Measurements from ENCODE around the gene DNAH17.

DNAH17 gene

DNA sequence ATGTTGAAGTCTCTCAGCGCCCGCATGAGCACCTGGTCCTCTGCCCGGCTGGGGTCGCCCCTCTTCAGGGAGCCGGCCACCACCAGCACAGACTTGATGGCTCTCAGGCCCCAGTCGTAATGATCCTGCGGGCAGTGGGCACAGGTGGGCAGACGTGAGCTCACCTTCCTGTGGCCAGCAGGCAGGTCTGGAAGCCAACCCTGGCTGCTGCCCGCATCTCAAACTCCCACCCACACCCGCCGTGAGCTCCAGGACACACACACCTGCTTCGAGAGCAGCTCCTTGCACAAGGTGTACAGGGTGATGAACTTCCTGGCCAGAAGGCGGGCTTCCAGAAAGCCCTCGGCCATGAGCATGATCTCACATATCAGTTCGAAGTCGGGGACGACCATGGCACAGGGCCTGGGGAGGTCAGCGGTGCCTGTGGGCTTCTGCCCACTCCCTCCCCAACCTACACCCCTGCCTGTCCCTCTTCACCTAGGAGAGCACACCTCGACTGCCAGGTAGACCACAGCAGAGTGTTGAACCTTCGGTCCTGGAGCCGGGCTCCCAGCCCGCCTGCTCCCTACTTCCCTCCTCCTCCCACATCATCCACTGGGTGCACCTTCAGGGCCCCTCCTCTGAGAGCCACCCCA lies 82.4 kb downstream of the DNAH17 start:
- DNase-seq (ENCODE audit: low read depth in 2 of 2), result no peak

DNA sequence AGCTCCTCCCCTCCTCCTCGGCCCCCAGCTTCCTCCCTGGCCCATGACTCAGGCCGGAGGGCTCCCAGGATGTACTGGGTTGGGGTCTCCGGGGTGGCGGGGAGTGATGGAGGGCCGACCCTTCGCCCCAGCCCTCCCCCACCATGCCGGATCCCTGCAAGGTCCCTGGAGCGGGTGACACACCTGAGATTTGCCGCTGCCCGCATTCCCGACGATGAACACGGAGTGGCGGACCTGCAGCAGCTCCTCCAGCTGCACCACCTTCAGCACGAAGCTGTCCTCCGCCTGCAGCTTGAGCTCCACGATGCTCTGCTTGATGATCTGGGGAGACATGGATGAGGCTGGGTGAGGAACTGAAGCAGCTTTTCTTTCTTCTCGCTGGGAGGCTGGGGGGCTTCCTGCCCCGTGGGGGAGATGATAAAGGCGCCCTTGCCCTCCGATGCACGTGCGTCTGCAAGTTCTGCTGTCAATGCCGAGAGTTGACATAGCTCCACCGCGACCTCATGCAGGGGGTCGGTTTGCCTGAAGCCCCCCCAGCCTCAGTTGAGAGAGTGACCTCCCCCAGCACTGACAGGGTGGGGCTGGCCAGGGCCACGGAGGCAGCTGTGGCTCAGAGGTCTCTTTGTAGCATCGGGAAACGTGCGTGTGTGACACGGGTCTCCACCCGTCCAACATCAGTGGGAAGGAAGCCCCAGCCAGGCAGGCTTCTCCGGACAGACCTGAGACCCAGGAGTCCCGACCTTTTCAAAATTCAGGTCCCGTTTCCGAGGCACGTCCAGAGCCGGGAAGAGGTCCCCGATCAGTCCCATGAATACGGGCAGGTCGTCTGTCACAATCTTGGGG lies 83.1 kb downstream of the DNAH17 start:
- no peak for DNase-seq (ENCODE audit: low read depth in 2 of 2)

DNA sequence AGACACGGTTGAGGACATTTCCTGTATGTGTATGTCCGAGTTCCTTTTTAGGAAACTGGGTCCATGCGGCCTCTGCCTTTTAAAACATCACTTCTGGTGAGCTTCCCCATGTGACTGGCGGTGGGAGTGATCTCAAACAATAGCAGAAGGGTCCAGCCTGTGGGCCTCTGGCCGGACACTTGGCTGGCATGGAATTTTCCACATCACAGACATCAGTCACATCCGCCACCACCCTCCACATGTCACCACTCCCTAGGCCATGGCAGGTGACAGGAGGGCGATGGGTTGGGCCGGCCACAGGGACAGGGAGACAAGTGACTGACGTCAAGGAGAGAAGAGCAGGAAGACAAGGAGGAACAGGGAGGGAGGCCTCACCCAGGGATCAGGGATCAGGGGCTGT lies 83.7 kb downstream of the DNAH17 start:
- DNase-seq (ENCODE audit: low read depth in 2 of 2), result no peak

DNA sequence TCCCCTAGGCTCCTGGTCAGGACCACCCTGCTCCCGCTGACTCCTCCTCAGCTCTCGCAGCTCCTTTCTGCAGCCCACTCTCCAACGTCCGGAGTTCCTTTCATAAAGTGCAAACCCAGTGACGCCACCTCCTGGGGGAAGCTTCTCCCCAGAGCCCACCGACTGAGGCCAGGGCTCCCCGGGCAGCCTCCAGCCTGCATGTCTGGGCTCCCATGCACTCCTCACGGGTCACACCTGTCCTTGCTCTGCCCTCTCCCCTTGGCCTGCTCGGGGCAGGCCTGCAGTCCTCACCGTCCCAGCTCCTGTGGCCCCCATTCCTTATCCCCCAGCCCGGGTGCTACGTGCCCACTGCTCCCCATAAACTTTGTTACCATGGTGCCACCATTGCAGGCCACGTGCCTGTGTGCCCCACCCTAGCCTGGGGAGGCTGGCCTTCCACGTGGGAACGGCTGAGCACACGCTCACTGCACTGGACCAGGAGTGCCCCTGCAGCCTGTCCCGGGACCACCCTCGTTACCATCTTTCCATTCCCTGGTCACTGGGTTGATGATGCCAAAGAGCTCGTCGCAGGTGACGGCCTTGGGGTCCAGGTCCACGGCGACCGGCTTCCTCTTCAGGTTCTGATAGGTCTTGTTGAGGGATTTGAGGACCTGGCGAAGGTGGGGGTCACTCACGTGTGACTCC lies 84.9 kb downstream of the DNAH17 start:
- DNase-seq (ENCODE audit: low read depth in 2 of 2), result no peak

DNA sequence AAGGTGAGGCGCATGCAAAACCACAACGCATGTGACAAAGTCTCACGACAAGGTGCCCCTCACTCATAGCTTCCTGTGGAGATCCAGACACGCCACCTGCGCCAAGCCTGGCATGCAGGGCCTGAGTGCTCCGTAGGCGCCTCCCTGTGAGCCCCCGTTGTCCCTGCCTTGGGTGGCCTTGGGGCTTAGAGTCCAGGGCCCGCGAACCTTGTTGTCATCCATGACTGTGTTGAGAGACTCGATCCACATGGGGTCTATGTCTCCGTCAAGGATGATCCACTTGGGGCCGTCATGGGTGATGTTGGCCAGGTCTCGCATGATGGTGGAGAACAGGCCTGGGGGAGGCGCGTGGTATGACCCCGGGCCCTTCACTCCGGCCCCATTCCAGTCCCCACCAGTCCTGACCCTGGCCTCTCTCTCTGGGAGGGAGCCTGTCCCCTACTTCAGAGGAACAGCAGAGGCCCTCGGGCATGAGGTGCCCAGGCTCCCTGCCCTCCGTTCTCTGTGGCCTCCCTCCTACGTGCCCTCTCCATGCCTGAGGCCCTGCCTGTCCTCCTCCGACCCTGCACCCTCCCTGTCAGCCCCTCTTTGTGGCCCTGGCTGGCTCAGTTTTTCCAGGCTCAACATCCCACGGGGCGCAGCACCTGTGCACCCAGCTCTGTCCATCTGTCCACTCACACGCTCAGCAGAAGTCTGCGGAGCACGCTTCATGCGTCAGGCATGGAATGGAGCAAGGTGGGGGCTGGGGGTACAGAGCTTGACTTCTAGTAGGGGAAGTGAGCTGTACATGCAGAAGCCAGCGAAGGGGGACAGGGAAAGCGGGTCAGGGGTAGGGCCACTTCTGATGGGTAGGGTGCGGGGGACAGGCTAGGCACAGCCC lies 85.7 kb downstream of the DNAH17 start:
- no peak for DNase-seq (ENCODE audit: low read depth in 2 of 2)

DNA sequence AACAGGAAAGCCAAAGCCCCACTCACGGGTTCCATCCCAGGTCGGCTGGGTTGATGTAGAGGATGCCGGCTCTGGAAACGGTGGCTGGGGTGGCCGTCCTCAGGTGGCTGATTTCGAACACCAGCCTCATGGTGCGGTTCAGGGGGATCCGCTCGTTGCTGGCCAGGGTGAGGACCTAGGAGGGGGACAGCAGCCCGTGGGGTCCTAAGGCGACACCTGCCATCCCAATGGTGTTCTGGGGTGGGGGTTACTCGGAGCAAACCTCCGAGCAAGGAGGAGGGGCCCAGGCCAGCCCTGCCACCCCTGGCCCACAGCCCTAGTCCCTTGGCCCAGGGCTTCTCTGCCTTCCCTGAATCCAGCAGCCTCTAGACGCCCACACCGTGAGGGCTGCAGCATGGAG lies 86.5 kb downstream of the DNAH17 start:
- DNase-seq (ENCODE audit: low read depth in 2 of 2), result no peak

DNA sequence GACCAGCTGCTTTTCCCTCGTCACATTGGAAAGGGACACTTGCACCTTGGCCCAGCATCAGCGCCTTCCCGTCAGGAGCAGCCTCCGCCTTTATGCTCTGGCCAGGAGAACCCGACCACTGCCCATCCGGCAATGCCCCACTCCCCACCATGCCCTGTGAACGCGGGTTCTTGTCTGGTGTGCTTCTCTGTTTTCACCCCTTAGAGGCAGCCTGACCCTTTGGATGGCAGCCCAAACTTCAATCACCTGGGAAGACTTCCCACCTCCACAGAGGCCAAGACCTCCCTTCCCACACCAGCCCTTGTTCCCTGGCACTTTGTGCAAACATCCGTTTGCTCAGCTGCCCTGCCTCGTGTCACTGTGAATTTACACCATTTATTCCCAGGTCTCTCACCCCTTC lies 87.0 kb downstream of the DNAH17 start:
- no peak for DNase-seq (ENCODE audit: low read depth in 2 of 2)

DNA sequence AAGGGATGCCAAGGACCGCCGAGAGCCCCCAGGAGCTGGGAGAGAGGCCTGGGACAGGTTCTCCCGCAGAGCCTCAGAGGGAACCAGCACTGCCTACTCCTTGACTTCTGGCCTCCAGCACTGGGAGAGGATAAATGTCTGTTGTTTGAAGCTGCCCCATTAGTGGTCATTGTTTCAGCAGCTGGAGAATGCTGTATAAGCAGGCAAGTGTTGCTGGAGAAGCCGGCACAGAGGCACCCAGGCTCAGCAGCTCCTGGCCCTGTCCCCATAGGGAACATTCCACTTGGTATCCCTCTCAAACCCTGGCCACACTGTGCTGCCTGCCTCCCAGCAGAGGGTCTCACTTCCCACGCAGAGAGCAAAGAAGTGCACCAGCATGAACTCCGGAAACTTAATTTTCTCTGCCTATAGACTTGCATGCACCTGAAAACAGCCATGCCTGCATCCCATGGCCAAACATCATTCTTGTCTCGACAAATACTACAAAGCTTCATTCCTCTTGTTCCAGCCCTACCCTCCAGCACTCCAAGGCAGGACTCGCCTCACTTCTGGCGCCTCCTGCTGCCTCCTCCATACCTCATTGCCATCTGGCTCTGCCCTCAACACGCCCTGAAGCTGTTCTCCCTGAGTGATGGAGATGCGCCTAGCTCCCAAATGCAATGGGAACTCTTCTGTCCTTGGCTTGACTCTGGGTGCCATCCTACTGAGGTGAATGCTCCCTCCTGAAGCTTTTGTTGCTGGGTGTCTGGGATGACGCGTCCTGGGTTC lies 88.1 kb downstream of the DNAH17 start:
- no peak for DNase-seq (ENCODE audit: low read depth in 2 of 2)

DNA sequence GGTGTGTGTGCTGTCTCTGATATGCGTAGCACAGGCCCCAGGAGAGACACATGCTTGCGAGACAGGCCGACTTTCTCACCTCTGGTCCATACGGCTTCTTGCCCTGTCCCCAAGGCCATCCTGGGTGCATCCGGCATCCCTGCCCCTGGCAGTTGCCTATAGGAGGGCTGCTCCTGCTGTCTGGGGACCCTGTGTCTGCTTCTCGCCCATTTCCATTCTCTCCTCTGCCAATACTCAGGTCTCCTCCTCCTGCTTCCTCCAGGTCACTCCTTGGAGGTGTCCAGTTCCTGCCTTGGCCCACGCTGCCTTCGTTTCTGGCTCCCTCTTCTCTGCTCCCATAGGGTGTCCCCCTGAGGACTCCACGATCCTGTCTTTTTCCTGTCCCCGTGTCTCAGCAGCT lies 89.0 kb downstream of the DNAH17 start:
- no peak for DNase-seq (ENCODE audit: low read depth in 2 of 2)

DNA sequence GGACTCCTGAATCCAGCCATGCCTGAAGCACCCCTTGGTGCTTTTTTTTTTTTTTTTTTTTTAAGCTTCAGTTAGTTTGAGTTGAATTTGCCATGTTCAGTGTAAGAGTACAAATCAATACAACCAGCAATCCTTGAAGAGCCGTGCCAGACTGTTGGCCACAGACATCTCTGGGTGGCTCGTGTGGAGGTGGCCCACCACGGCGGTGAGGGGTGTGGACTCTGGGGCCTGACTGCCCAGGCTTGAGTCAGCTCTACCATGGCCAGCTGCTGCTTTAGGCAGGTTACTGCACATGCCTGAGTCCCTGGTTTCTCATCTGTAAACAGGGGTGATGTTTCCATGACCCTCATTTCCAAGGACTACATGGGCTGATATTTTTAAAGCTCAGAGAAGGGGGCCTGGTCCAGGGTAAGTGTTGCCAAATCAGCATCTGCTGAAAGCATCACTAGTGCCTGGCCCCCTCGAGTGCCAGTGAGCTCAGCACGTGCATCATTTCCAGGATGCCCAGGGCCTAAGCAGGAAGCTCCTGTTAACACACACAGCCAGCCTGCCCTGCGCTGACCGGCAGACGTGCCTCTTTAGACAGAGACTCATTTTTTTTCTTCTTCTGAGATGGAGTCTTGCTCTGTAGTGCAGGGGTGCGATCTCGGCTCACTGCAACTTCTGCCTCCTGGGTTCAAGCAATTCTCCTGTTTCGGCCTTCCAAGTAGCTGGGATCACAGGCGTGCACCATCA lies 90.1 kb downstream of the DNAH17 start:
- no peak for DNase-seq (ENCODE audit: low read depth in 2 of 2)

DNA sequence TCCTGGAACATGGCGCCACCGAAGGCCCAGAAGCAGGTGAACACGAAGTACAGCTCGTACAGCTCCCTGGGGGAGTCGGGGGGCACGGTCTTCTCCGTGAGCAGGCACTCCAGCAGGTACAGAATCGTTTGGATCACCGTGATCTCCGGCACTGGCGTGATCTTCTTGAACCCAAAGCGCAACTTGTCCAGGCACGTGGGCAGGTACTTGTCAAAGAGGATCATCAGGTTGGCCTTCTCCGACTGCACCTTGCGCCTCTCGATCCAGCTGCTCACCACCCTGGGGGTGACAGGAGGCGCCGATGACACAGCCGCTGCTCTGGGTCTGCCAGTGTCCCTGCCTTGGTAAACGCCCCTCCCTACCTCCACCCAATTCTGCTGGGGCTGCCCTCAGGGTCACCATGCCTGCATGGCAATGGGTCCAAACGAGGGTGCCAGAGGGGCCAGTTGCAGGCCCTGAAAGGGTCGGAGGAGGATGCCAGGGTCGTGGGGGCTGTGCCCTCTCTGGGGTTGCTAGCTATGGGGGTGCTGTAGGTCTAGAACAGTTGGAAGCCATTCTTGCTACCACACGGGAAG lies 90.9 kb downstream of the DNAH17 start:
- DNase-seq (ENCODE audit: low read depth in 2 of 2), result no peak

DNA sequence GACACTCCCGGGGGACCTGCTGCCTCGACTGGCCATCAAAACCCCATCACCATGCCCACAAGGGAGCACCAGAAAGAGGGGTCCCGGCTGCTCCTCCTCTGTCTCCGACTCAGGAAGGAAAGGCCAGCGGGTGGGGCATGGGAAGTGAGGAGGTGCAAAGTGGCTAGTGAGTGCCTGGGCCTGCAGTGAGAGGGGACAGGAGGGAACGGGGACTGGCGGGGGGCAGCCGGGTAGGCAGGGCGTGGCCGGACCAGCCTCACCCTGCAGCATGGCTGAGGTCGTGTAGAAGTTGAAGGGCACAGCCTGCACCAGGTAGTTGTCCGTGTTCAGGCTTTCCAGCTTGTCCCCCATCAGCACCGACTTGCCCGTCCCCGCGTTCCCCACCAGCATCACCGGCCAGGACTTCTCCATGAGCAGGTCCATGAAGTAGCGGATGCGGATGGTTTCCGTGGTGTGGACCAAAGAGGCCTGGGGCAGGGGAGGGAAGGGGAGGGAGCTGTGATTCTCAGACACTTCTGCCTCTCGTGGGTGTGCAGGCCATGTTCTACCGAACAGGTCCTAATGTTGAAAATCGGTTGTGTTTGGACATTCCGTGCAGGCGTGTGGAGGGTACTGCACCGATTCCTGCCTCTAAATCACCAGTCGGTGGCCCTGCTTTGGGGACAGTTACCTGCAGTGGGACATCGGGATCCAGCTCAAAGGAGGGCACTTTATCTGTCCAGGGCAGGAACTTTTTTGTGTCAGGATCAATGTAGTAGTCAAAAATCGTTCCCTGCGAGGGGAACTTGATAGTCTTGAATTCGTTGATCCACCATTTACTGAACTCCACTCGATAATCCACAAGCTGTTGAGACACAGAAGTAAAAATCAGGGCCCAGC lies 91.7 kb downstream of the DNAH17 start:
- DNase-seq (ENCODE audit: low read depth in 2 of 2), result no peak

DNA sequence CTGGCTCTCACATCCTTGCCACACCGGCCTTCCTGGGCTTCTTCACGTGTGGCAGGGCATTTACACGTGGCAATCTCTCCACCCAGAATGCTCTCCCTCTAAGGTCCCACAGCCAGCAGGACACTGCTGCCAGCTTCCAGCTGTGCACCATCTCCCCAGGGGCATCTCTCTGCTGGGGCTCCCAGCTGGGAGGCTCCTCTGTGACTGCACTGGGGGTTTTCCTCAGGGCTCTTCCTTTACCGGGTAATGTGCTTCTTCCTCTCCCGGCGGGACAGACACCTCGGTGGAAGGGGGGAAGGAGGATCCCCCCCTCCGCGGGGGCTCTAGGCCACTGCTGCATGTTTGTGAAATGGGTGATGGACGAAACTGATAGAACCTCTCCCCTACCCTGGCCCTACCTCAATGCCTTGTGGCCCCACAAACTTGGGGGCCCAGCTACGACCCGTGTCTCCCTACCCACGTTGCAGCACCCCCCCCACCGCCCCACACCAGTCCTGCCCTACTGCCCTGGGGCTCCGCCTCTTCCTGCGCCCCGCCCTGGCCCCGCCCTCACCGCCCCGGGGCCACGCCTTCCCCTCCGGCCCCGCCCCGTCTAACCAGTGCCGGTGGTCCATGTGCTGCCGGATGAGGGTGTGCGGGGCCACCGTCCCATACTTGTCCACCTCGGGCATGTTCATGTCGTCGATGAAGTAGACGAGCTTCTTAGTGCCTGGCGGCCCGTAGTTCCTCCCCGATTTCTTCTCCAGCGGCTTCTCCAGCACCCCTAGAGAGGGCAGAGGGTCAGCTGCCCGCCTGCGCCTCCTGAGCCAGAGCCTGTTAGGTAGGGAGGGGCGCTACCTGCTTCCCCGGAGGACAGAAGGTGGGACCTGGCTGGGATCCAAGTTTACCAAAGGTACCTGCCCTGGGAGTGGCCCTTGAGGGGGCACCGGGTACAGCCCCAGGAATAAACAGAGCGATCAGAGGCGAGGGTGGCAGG lies 92.6 kb downstream of the DNAH17 start:
- DNase-seq (ENCODE audit: low read depth in 2 of 2), result peak in 1 of 2 donors; percentile 37

DNA sequence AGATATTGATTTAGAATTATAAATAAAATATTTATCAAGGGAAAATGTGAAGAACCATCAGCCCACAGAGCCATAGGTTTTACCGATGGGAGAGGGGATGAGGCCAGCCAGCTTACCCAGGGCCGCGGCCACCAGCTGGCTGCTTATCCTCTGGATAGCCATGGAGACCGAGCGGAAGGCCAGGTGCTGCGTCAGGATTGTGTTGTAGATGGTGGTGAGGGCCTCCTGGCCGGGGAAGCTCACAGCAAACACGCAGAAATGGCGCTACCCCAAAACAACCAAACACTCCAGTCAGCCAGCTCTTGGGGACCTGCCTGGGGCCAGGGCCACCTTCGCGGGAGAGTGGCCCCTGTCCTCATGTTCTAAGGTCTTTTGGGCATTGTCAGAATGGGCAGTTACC lies 97.8 kb downstream of the DNAH17 start:
- DNase-seq (ENCODE audit: low read depth in 2 of 2), result no peak

DNA sequence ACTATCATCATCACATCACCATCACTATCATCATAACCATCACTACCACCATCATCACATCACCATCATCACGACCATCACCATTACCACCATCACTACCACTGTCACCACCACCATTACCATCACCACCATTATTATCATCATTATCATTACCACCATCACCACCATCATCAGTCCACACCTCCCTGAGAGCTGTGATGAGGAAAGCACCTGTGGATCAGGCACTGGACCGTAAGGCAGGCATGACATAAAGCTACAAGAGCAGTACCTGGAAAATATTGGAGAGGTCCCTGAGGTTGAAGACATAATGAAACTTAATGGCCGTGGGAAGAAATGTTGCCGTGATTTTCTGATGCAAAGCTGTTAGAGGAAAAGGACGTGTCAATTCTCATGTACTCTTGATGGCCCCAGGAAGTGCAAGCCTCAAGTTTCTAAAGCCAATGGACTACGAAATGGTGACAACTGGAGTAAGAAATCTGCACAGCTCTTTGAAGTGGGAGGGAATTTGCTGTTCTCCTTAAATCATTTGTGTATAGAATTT lies 98.4 kb downstream of the DNAH17 start:
- DNase-seq (ENCODE audit: low read depth in 2 of 2), result no peak

DNA sequence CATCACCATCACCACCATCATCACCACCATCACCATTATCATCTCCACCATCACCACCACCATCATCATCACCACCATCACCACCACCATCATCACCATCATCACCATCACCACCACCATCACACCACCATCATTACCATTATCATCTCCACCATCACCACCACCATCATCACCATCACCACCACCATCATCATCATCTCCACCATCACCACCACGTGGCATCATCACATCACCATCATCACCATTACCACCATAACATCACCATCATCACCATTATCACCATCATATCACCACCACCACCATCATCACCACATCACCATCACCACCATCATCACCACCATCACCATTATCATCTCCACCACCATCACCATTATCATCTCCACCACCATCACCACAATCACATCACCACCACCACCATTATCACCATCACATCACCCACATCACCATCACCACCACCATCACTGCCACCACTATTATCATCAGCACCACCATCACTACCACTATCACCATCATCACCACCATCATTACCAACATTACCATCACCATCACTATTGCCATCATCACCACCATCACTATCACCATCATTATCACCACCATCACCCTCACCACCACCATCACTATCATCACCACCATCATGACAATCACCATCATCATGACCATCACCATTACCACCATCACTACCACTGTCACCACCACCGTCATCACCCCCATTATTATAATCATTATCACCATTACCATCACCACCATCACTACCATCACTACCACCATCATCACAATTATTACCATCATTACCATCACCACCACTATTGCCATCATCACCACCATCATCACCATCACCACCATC lies 99.1 kb downstream of the DNAH17 start:
- no peak for DNase-seq (ENCODE audit: low read depth in 2 of 2)

DNA sequence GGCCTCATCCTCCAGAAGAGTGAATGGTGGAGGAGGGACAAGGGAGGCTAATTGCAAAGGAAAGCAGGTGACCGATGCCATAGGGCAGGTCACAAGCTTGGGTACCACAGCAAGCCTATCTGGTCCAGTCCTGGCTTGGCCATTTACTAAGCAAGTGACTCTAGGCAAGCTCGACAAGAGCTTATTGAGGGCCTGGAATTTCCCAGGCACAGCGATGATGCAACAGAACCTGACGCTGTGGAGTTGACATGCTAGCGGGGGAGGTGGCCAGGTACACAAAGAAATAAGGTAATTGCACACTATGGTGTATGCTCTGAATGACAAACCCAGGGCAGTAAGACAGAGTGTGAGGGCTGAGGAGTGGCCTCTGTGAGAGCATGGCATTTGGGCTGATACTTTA lies 100.2 kb downstream of the DNAH17 start:
- DNase-seq (ENCODE audit: low read depth in 2 of 2), result no peak
